Effector memory CD4-positive, alpha-beta T cell (primary cell): Measurements from ENCODE around the gene PEAK3.

Experiments
- DNase-seq, 3 donors: peaks; one replicate each; pipeline ENCODE4 v3.0.0-alpha.2; 2020
- H3K27ac ChIP-seq: 2 replicates; pipeline ENCODE4 v1.7.0; 2013; ENCODE audit warnings: mild to moderate bottlenecking, low read length, moderate library complexity; ENCODE audit not compliant: insufficient read depth, poor library complexity, severe bottlenecking
- H3K27me3 ChIP-seq: replicated peaks from 2 replicates; pipeline ENCODE4 v1.7.0; 2013; ENCODE audit warnings: mild to moderate bottlenecking, low read length; ENCODE audit not compliant: insufficient read depth, control insufficient read depth, poor library complexity, severe bottlenecking
- H3K36me3 ChIP-seq: 2 replicates; pipeline ENCODE4 v1.7.0; 2013; ENCODE audit warnings: mild to moderate bottlenecking, low read length, moderate library complexity; ENCODE audit not compliant: control insufficient read depth, insufficient read depth
- H3K4me1 ChIP-seq: 2 replicates; pipeline ENCODE4 v1.7.0; 2013; ENCODE audit warnings: low read length, mild to moderate bottlenecking; ENCODE audit not compliant: control insufficient read depth, insufficient read depth, poor library complexity, severe bottlenecking
- H3K4me3 ChIP-seq: 2 replicates; pipeline ENCODE4 v1.7.0; 2013; ENCODE audit warnings: low read length, low read depth, mild to moderate bottlenecking; ENCODE audit not compliant: insufficient read depth, poor library complexity, severe bottlenecking
- H3K9me3 ChIP-seq: 2 replicates; pipeline ENCODE4 v1.7.0; 2013; ENCODE audit warnings: mild to moderate bottlenecking, low read length, moderate library complexity; ENCODE audit not compliant: control insufficient read depth

The PEAK3 gene

GRCh38 chr19:2244125-2244411 is 37.9 kb downstream of the PEAK3 start:
- Histone ChIP-seq H3K36me3 (peaks cover 59% of the 10 kb centered on the region), H3K27ac (no peak overlapping the region), H3K4me3 (no peak overlapping the region), H3K9me3 (no peaks in the 10 kb centered on the region), H3K4me1 (peaks cover 28% of the 10 kb centered on the region), H3K27me3 (no peaks in the 10 kb centered on the region)
- no peak for DNase-seq

GRCh38 chr19:2243274-2244124 is 38.5 kb downstream of the PEAK3 start:
- H3K4me3 ChIP-seq = no peak overlapping the region
- H3K4me1 ChIP-seq = peaks cover 34% of the 10 kb centered on the region
- no peak for DNase-seq
- no peak overlapping the region for H3K27ac ChIP-seq
- H3K36me3 ChIP-seq = peaks cover 56% of the 10 kb centered on the region
- H3K9me3 ChIP-seq = no peaks in the 10 kb centered on the region
- H3K27me3 ChIP-seq = no peaks in the 10 kb centered on the region

- Histone ChIP-seq H3K27ac (no peak overlapping the region), H3K9me3 (no peaks in the 10 kb centered on the region), H3K4me1 (peaks cover 39% of the 10 kb centered on the region), H3K4me3 (no peak overlapping the region), H3K27me3 (no peaks in the 10 kb centered on the region), H3K36me3 (peaks cover 49% of the 10 kb centered on the region)
- DNase-seq = no peak
Observed at GRCh38 chr19:2242816-2243215, 39.2 kb downstream of the PEAK3 start.

- H3K27me3 ChIP-seq = no peaks in the 10 kb centered on the region
- no peak for DNase-seq
- peaks cover 46% of the 10 kb centered on the region for H3K4me1 ChIP-seq
- H3K36me3 ChIP-seq = peaks cover 42% of the 10 kb centered on the region
- H3K4me3 ChIP-seq = no peak overlapping the region
- H3K9me3 ChIP-seq = no peaks in the 10 kb centered on the region
- no peak overlapping the region for H3K27ac ChIP-seq
Observed at GRCh38 chr19:2242092-2242537, 39.9 kb downstream of the PEAK3 start.

GRCh38 chr19:2240881-2241760 is 40.9 kb downstream of the PEAK3 start:
- H3K9me3 ChIP-seq = no peaks in the 10 kb centered on the region
- H3K27ac ChIP-seq = peak overlapping the region; percentile 72
- peaks cover 32% of the 10 kb centered on the region for H3K36me3 ChIP-seq
- peaks cover 48% of the 10 kb centered on the region for H3K4me1 ChIP-seq
- DNase-seq = no peak
- H3K27me3 ChIP-seq = no peaks in the 10 kb centered on the region
- peak overlapping the region; percentile 26 for H3K4me3 ChIP-seq

GRCh38 chr19:2239771-2240770 is 41.9 kb downstream of the PEAK3 start:
- no peaks in the 10 kb centered on the region for H3K27me3 ChIP-seq
- H3K4me3 ChIP-seq = peak overlapping the region; percentile 58
- H3K4me1 ChIP-seq = peaks cover 52% of the 10 kb centered on the region
- H3K36me3 ChIP-seq = peaks cover 21% of the 10 kb centered on the region
- H3K9me3 ChIP-seq = no peaks in the 10 kb centered on the region
- peak overlapping the region; percentile 72 for H3K27ac ChIP-seq
- peak in 2 of 3 donors; percentile 27 to 30 for DNase-seq

GRCh38 chr19:2239173-2239572 is 42.8 kb downstream of the PEAK3 start:
- Histone ChIP-seq H3K4me1 (peaks cover 58% of the 10 kb centered on the region), H3K9me3 (no peaks in the 10 kb centered on the region), H3K4me3 (no peak overlapping the region), H3K27ac (peak overlapping the region; percentile 72), H3K36me3 (peaks cover 12% of the 10 kb centered on the region), H3K27me3 (no peaks in the 10 kb centered on the region)
- DNase-seq = no peak

- peaks cover 6% of the 10 kb centered on the region for H3K36me3 ChIP-seq
- H3K4me3 ChIP-seq = peak overlapping the region; percentile 77
- DNase-seq = no peak
- H3K9me3 ChIP-seq = no peaks in the 10 kb centered on the region
- H3K27me3 ChIP-seq = no peaks in the 10 kb centered on the region
- H3K27ac ChIP-seq = peak overlapping the region; percentile 96
- H3K4me1 ChIP-seq = peaks cover 60% of the 10 kb centered on the region
Observed at GRCh38 chr19:2237869-2238153, 44.2 kb downstream of the PEAK3 start.

GRCh38 chr19:2237051-2237868 is 44.7 kb downstream of the PEAK3 start:
- H3K9me3 ChIP-seq = no peaks in the 10 kb centered on the region
- peak overlapping the region; percentile 96 for H3K27ac ChIP-seq
- H3K4me3 ChIP-seq = peak overlapping the region; percentile 77
- peaks cover 59% of the 10 kb centered on the region for H3K4me1 ChIP-seq
- H3K27me3 ChIP-seq = no peaks in the 10 kb centered on the region
- no peak for DNase-seq
- peaks cover 12% of the 10 kb centered on the region for H3K36me3 ChIP-seq
